Caco-2 (cell line): ENCODE results near the gene PPME1. TPM values are rescaled to one million over a fixed set of nuclear protein-coding genes. Genes with fewer than 3 reads are reported as not detected.

Experiments
- BruUV-seq: library from RNA; stranded (reverse); fragments of 400-500 nt; replicated peaks from 2 replicates; lab custom pipeline; 2021; lab: Mats Ljungman, UMichigan
- CTCF ChIA-PET: fragments of 300-600 bp; sonication (Branson Sonifier 250); formaldehyde crosslinking; loops from one replicate; lab custom pipeline; 2022; ENCODE audit warnings: antibody characterized with exemption; lab: Charles Lee
- POLR2A ChIA-PET: fragments of 300-600 bp; sonication (Branson Sonifier 250); formaldehyde crosslinking; loops from one replicate; lab custom pipeline; 2022; ENCODE audit warnings: antibody characterized with exemption; lab: Charles Lee
- DNase-seq, 2 experiments: peaks; one replicate each; pipeline versions ENCODE4 v3.0.0 to v3.0.0-alpha.2; 2020 to 2022
- H3K27me3 ChIP-seq: replicated peaks from 2 replicates; pipeline ENCODE4 v1.6.0; 2011; ENCODE audit warnings: low read length; ENCODE audit not compliant: control insufficient read depth, insufficient read depth
- H3K36me3 ChIP-seq: 2 replicates; pipeline ENCODE4 v1.5.1; 2011; ENCODE audit warnings: low read length; ENCODE audit not compliant: control insufficient read depth, insufficient read depth
- H3K4me1 ChIP-seq: fragments of 250-450 bp; sonication (Bioruptor Pico); 2 replicates; pipeline ENCODE4 v1.5.1; 2020; ENCODE audit warnings: mild to moderate bottlenecking
- H3K4me3 ChIP-seq: 2 replicates; pipeline ENCODE4 v1.5.1; 2011; ENCODE audit warnings: low read depth, mild to moderate bottlenecking, control low read depth, low read length
- H3K9me3 ChIP-seq: fragments of 250-450 bp; sonication (Bioruptor Pico); 2 replicates; pipeline ENCODE4 v1.5.1; 2020; ENCODE audit warnings: mild to moderate bottlenecking, moderate library complexity
- H3K27ac Mint-ChIP-seq: one replicate; pipeline ENCODE4 v1.8.0; 2022; ENCODE audit warnings: mixed read lengths; ENCODE audit not compliant: unreplicated experiment
- H3K27me3 Mint-ChIP-seq: one replicate; pipeline ENCODE4 v1.8.0; 2022; ENCODE audit warnings: mixed read lengths; ENCODE audit not compliant: insufficient read depth, unreplicated experiment
- H3K36me3 Mint-ChIP-seq: one replicate; pipeline ENCODE4 v1.8.0; 2022; ENCODE audit warnings: mild to moderate bottlenecking, mixed read lengths; ENCODE audit not compliant: insufficient read depth, unreplicated experiment
- H3K4me1 Mint-ChIP-seq: one replicate; pipeline ENCODE4 v1.8.0; 2022; ENCODE audit warnings: low read depth, mixed read lengths; ENCODE audit not compliant: unreplicated experiment
- H3K4me3 Mint-ChIP-seq: one replicate; pipeline ENCODE4 v1.8.0; 2022; ENCODE audit warnings: mild to moderate bottlenecking, moderate library complexity, mixed read lengths; ENCODE audit not compliant: unreplicated experiment
- H3K9me3 Mint-ChIP-seq: one replicate; pipeline ENCODE4 v1.8.0; 2022; ENCODE audit warnings: mixed read lengths; ENCODE audit not compliant: unreplicated experiment
- intact Hi-C: fragments of 100-400 bp; cut with micrococcal nuclease; formaldehyde crosslinking; loops from one replicate; pipeline ENCODE4 v1.10.0; 2022; ENCODE audit not compliant: unreplicated experiment
- total RNA-seq: library from RNA; stranded (reverse); gene quantifications from 2 replicates; pipeline ENCODE4 v1.2.3, GENCODE V29; 2022
- TF ChIP-seq, protein P1 (sequence below), 2 experiments: fragments of 200-600 bp in 1 of 2; IDR thresholded peaks; 1 replicate in 1 of 2; 2 replicates in 1 of 2; pipeline versions ENCODE4 v1.5.1 to v1.8.0; 2011 to 2022; ENCODE audit warnings: antibody characterized with exemption in 1 of 2, control low read depth in 1 of 2, inconsistent platforms in 1 of 2, low read depth in 1 of 2, low read length in 1 of 2, mild to moderate bottlenecking in 1 of 2, moderate library complexity in 1 of 2; ENCODE audit not compliant: insufficient read depth in 1 of 2, severe bottlenecking in 1 of 2, unreplicated experiment in 1 of 2

Gene PPME1
- total RNA-seq, 1 experiment from 2014 or later, result 109 TPM

DNA sequence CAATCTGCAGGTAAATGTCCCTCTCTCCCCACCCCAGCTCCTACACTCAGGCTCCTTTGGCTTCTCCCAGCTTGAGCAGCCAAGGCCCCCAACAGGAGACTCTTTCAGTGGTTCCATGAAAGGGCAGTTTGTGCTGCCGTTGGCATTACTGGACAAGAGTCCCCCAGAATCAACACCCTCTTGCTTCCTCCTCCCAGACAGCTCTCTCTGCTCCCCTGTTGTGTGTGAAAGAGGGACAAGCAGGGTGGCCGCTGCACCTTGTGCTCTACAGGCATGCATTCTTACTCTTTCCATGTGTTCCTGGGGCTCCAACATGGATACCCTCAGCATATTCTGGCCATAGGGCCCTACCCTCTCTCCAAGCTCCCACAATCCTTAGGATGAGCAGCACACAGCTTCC is 91.6 kb downstream of the PPME1 start:
- intact Hi-C loops, result no loop called here
- H3K36me3 Mint-ChIP-seq, result peaks cover 7% of the 10 kb centered on the region
- peaks cover 10% of the 10 kb centered on the region for H3K9me3 Mint-ChIP-seq
- ChIA-PET POLR2A (no interaction called here), CTCF (no interaction called here)
- BruUV-seq, result no TSS peak
- no peak overlapping the region for H3K4me3 ChIP-seq
- H3K9me3 ChIP-seq, result peaks cover 11% of the 10 kb centered on the region
- peaks cover 14% of the 10 kb centered on the region for H3K4me1 Mint-ChIP-seq
- H3K36me3 ChIP-seq, result no peaks in the 10 kb centered on the region
- no peaks in the 10 kb centered on the region for H3K27me3 ChIP-seq
- TF ChIP-seq, protein P1, sequence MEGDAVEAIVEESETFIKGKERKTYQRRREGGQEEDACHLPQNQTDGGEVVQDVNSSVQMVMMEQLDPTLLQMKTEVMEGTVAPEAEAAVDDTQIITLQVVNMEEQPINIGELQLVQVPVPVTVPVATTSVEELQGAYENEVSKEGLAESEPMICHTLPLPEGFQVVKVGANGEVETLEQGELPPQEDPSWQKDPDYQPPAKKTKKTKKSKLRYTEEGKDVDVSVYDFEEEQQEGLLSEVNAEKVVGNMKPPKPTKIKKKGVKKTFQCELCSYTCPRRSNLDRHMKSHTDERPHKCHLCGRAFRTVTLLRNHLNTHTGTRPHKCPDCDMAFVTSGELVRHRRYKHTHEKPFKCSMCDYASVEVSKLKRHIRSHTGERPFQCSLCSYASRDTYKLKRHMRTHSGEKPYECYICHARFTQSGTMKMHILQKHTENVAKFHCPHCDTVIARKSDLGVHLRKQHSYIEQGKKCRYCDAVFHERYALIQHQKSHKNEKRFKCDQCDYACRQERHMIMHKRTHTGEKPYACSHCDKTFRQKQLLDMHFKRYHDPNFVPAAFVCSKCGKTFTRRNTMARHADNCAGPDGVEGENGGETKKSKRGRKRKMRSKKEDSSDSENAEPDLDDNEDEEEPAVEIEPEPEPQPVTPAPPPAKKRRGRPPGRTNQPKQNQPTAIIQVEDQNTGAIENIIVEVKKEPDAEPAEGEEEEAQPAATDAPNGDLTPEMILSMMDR (IDR thresholded peaks at IDR 0.05; ENCODE audit: insufficient read depth in 1 of 2, low read depth in 1 of 2, low read length in 1 of 2, severe bottlenecking in 1 of 2, unreplicated experiment in 1 of 2), result no peak
- no peak overlapping the region for H3K4me3 Mint-ChIP-seq
- no peak overlapping the region for H3K27ac Mint-ChIP-seq
- DNase-seq, result no peak
- no peaks in the 10 kb centered on the region for H3K27me3 Mint-ChIP-seq
- H3K4me1 ChIP-seq, result peaks cover 16% of the 10 kb centered on the region

DNA sequence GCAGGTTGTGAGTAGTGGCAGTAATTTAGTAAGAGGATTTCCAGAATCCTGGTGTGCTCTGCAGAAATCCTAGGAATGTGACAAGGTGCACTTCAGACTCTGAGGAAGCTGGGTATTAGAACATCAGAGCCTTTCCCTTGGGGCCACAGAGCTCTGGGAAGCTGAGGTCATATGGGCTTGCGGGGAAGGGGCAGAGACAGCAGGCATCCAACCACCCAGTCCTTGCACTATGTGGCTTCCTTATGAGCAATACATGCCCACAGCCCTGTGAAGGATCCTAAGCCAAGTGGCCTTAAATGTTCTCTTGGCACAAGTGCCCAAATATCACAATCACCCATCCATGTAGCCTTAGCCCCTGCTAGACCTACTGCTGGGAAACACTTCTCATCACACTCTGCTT is 94.2 kb downstream of the PPME1 start:
- intact Hi-C loops, result no loop called here
- CTCF ChIA-PET, result interaction anchor here (0.6 to 1.1 kb wide), 4 partner anchors 10 to 307 kb away, joined by 3 to 7 read pairs (median 4); no protein-coding TSS in a partner anchor
- H3K27ac Mint-ChIP-seq, result no peak overlapping the region

DNA sequence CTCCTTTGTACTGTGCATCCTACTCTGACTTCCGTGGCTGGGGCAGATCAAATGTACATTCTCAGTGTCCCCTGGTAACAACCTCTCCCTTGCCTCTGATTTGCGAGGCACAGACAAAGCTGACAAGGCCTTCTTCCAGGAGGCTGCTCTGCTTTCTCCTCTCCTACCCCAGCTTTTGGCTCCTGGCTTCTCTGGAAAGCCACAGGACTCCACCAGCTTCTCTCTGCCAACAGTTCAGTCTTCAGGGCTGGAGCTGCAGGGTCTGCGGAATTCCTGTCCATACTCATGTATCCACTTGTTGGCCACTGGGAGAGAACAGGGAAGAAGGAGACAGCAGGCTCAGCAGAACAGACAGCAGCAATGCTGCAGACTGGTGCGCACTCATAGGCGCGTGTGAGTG is 95.9 kb downstream of the PPME1 start:
- Histone ChIP-seq H3K27me3 (peaks cover 1% of the 10 kb centered on the region; the same call in 1 of the 2 replicates), H3K9me3 (no peaks in the 10 kb centered on the region), H3K4me1 (peaks cover 23% of the 10 kb centered on the region), H3K4me3 (no peak overlapping the region), H3K36me3 (no peaks in the 10 kb centered on the region)
- no peak overlapping the region for H3K4me3 Mint-ChIP-seq
- no peaks in the 10 kb centered on the region for H3K9me3 Mint-ChIP-seq
- H3K36me3 Mint-ChIP-seq, result no peaks in the 10 kb centered on the region
- TF ChIP-seq, protein P1 (IDR thresholded peaks at IDR 0.05; ENCODE audit: insufficient read depth in 1 of 2, low read depth in 1 of 2, low read length in 1 of 2, severe bottlenecking in 1 of 2, unreplicated experiment in 1 of 2), result no peak
- DNase-seq, result no peak
- BruUV-seq, result no TSS peak
- intact Hi-C loops, result no loop called here
- CTCF ChIA-PET, result interaction anchor here (0.7 kb wide), 1 partner anchor 254 kb away, joined by 3 read pairs; no protein-coding TSS in a partner anchor
- H3K4me1 Mint-ChIP-seq, result peaks cover 20% of the 10 kb centered on the region
- no peaks in the 10 kb centered on the region for H3K27me3 Mint-ChIP-seq
- no peak overlapping the region for H3K27ac Mint-ChIP-seq
- POLR2A ChIA-PET, result no interaction called here

More for the DNA sequence above, 94.2 kb downstream of the PPME1 start:
- DNase-seq, result peak in 1 of 2 experiments; percentile 32
- H3K4me3 ChIP-seq, result no peak overlapping the region
- H3K36me3 Mint-ChIP-seq, result peaks cover 7% of the 10 kb centered on the region
- H3K27me3 Mint-ChIP-seq, result no peaks in the 10 kb centered on the region
- H3K4me1 Mint-ChIP-seq, result peaks cover 20% of the 10 kb centered on the region
- H3K4me1 ChIP-seq, result peaks cover 23% of the 10 kb centered on the region
- H3K4me3 Mint-ChIP-seq, result no peak overlapping the region
- no peaks in the 10 kb centered on the region for H3K36me3 ChIP-seq
- H3K9me3 Mint-ChIP-seq, result peaks cover 10% of the 10 kb centered on the region
- BruUV-seq, result no TSS peak
- H3K9me3 ChIP-seq, result peaks cover 11% of the 10 kb centered on the region
- POLR2A ChIA-PET, result no interaction called here
- peaks cover 1% of the 10 kb centered on the region; the same call in 1 of the 2 replicates for H3K27me3 ChIP-seq
- TF ChIP-seq, protein P1 (IDR thresholded peaks at IDR 0.05; ENCODE audit: insufficient read depth in 1 of 2, low read depth in 1 of 2, low read length in 1 of 2, severe bottlenecking in 1 of 2, unreplicated experiment in 1 of 2), result no peak
